HG02852 (cell line): ENCODE results near the gene HIF3A.

ENCODE experiments used
- ATAC-seq: cut with Tn5 transposase; IDR thresholded peaks from one replicate; pipeline ENCODE4 v1.9.1; 2021; ENCODE audit warnings: mild to moderate bottlenecking, moderate library complexity; ENCODE audit not compliant: unreplicated experiment

HIF3A gene

GRCh38 chr19:46381346-46381745 is 84.5 kb downstream of the HIF3A start:
- no peak for ATAC-seq

GRCh38 chr19:46381756-46382345 is 85.0 kb downstream of the HIF3A start:
- ATAC-seq: no peak

- no peak for ATAC-seq
Measured at GRCh38 chr19:46383171-46383815, 86.5 kb downstream of the HIF3A start.

GRCh38 chr19:46383846-46384245 is 87.0 kb downstream of the HIF3A start:
- ATAC-seq: no peak

GRCh38 chr19:46384396-46384795 is 87.6 kb downstream of the HIF3A start:
- ATAC-seq: no peak

- no peak for ATAC-seq
Measured at GRCh38 chr19:46385636-46386035, 88.8 kb downstream of the HIF3A start.

GRCh38 chr19:46386151-46386550 is 89.3 kb downstream of the HIF3A start:
- no peak for ATAC-seq

- no peak for ATAC-seq
Measured at GRCh38 chr19:46386996-46387712, 90.3 kb downstream of the HIF3A start.

GRCh38 chr19:46387713-46388130 is 90.9 kb downstream of the HIF3A start:
- no peak for ATAC-seq

GRCh38 chr19:46388311-46389095 is 91.7 kb downstream of the HIF3A start:
- ATAC-seq: no peak

- no peak for ATAC-seq
Measured at GRCh38 chr19:46390121-46390858, 93.4 kb downstream of the HIF3A start.

GRCh38 chr19:46390866-46391265 is 94.0 kb downstream of the HIF3A start:
- no peak for ATAC-seq

GRCh38 chr19:46391296-46392251 is 94.7 kb downstream of the HIF3A start:
- no peak for ATAC-seq

GRCh38 chr19:46392252-46392801 is 95.5 kb downstream of the HIF3A start:
- no peak for ATAC-seq

GRCh38 chr19:46392837-46393236 is 96.0 kb downstream of the HIF3A start:
- ATAC-seq: no peak
